Activated naive CD8-positive, alpha-beta T cell treated with anti-CD3 and anti-CD28 coated beads, Interleukin-2, amount 50 U/mL, for 24 hours (primary cell): Measurements from ENCODE around the gene HERPUD2.
"Not testable (repeated sequence)": the region's sequence is repeated elsewhere in the genome, so short reads cannot be mapped to it uniquely, and the experiment has no call there.

Experiments
- ATAC-seq: fragments of 150-1000 bp; cut with Tn5 transposase; one replicate; pipeline ENCODE4 v1.10.0; 2021
- DNase-seq: peaks from one replicate; pipeline ENCODE4 v3.0.0; 2021
- H3K27ac Mint-ChIP-seq: one replicate; pipeline ENCODE4 v1.8.0; 2021; ENCODE audit warnings: mild to moderate bottlenecking, mixed read lengths
- H3K27me3 Mint-ChIP-seq: one replicate; pipeline ENCODE4 v1.8.0; 2021; ENCODE audit warnings: mixed read lengths
- H3K36me3 Mint-ChIP-seq: one replicate; pipeline ENCODE4 v1.8.0; 2021; ENCODE audit warnings: low read depth, mixed read lengths
- H3K4me1 Mint-ChIP-seq: one replicate; pipeline ENCODE4 v1.8.0; 2021; ENCODE audit warnings: mixed read lengths
- H3K4me3 Mint-ChIP-seq: one replicate; pipeline ENCODE4 v1.8.0; 2021; ENCODE audit warnings: mild to moderate bottlenecking, moderate library complexity, mixed read lengths
- H3K9me3 Mint-ChIP-seq: one replicate; pipeline ENCODE4 v1.8.0; 2021; ENCODE audit warnings: mixed read lengths

Gene HERPUD2

GRCh38 chr7:35630024-35630972, 64.6 kb downstream of the HERPUD2 start:
- DNase-seq: no peak
- no peaks in the 10 kb centered on the region for H3K9me3 Mint-ChIP-seq
- peaks cover 11% of the 10 kb centered on the region for H3K36me3 Mint-ChIP-seq
- H3K4me3 Mint-ChIP-seq: no peak overlapping the region
- H3K4me1 Mint-ChIP-seq: no peaks in the 10 kb centered on the region
- ATAC-seq: no peak
- peak overlapping the region; percentile 54 for H3K27ac Mint-ChIP-seq
- H3K27me3 Mint-ChIP-seq: no peaks in the 10 kb centered on the region

- Mint-ChIP-seq H3K4me3 (no peak overlapping the region), H3K27ac (no peak overlapping the region), H3K27me3 (no peaks in the 10 kb centered on the region), H3K36me3 (peaks cover 2% of the 10 kb centered on the region), H3K9me3 (no peaks in the 10 kb centered on the region), H3K4me1 (no peaks in the 10 kb centered on the region)
- peak; percentile 87 for ATAC-seq
- peak; percentile 23 for DNase-seq
Measured at GRCh38 chr7:35624299-35625186, 70.4 kb downstream of the HERPUD2 start.

GRCh38 chr7:35623381-35623780, 71.6 kb downstream of the HERPUD2 start:
- Mint-ChIP-seq H3K27ac (no peak overlapping the region), H3K9me3 (no peaks in the 10 kb centered on the region), H3K27me3 (no peaks in the 10 kb centered on the region), H3K36me3 (peaks cover 2% of the 10 kb centered on the region), H3K4me3 (no peak overlapping the region), H3K4me1 (no peaks in the 10 kb centered on the region)
- no peak for DNase-seq
- ATAC-seq: no peak

GRCh38 chr7:35619863-35620262, 75.1 kb downstream of the HERPUD2 start:
- H3K27ac Mint-ChIP-seq: no peak overlapping the region
- ATAC-seq (no peak), DNase-seq (no peak)
- no peaks in the 10 kb centered on the region for H3K27me3 Mint-ChIP-seq
- H3K4me3 Mint-ChIP-seq: no peak overlapping the region
- no peaks in the 10 kb centered on the region for H3K9me3 Mint-ChIP-seq
- peaks cover 2% of the 10 kb centered on the region for H3K36me3 Mint-ChIP-seq
- no peaks in the 10 kb centered on the region for H3K4me1 Mint-ChIP-seq

GRCh38 chr7:35617041-35617440, 77.9 kb downstream of the HERPUD2 start:
- no peaks in the 10 kb centered on the region for H3K27me3 Mint-ChIP-seq
- ATAC-seq (no peak), DNase-seq (no peak)
- no peaks in the 10 kb centered on the region for H3K9me3 Mint-ChIP-seq
- H3K4me3 Mint-ChIP-seq: no peak overlapping the region
- no peak overlapping the region for H3K27ac Mint-ChIP-seq
- H3K36me3 Mint-ChIP-seq: peaks cover 2% of the 10 kb centered on the region
- no peaks in the 10 kb centered on the region for H3K4me1 Mint-ChIP-seq

- H3K27me3 Mint-ChIP-seq: no peaks in the 10 kb centered on the region
- DNase-seq: no peak
- ATAC-seq: no peak
- no peak overlapping the region for H3K27ac Mint-ChIP-seq
- H3K36me3 Mint-ChIP-seq: no peaks in the 10 kb centered on the region
- H3K4me1 Mint-ChIP-seq: no peaks in the 10 kb centered on the region
- H3K9me3 Mint-ChIP-seq: peaks cover 4% of the 10 kb centered on the region
- no peak overlapping the region for H3K4me3 Mint-ChIP-seq
Measured at GRCh38 chr7:35613150-35613549, 81.8 kb downstream of the HERPUD2 start.

GRCh38 chr7:35605760-35606159, 89.2 kb downstream of the HERPUD2 start:
- no peak for DNase-seq
- ATAC-seq: no peak
- H3K36me3 Mint-ChIP-seq: no peaks in the 10 kb centered on the region

GRCh38 chr7:35604595-35604994, 90.3 kb downstream of the HERPUD2 start:
- H3K27ac Mint-ChIP-seq: no peak overlapping the region
- DNase-seq (no peak), ATAC-seq (no peak)
- no peaks in the 10 kb centered on the region for H3K27me3 Mint-ChIP-seq
- H3K4me1 Mint-ChIP-seq: no peaks in the 10 kb centered on the region
- H3K9me3 Mint-ChIP-seq: no peaks in the 10 kb centered on the region
- H3K4me3 Mint-ChIP-seq: no peak overlapping the region
- H3K36me3 Mint-ChIP-seq: no peaks in the 10 kb centered on the region

More at GRCh38 chr7:35605760-35606159, 89.2 kb downstream of the HERPUD2 start:
- H3K27me3 Mint-ChIP-seq: no peaks in the 10 kb centered on the region
- no peak overlapping the region for H3K27ac Mint-ChIP-seq
- no peaks in the 10 kb centered on the region for H3K4me1 Mint-ChIP-seq
- no peak overlapping the region for H3K4me3 Mint-ChIP-seq
- no peaks in the 10 kb centered on the region for H3K9me3 Mint-ChIP-seq

GRCh38 chr7:35599645-35600044, 95.3 kb downstream of the HERPUD2 start:
- no peak for ATAC-seq

GRCh38 chr7:35599061-35599460, 95.9 kb downstream of the HERPUD2 start:
- Mint-ChIP-seq H3K36me3 (no peaks in the 10 kb centered on the region), H3K4me3 (no peak overlapping the region), H3K4me1 (no peaks in the 10 kb centered on the region), H3K27ac (no peak overlapping the region), H3K27me3 (no peaks in the 10 kb centered on the region), H3K9me3 (no peaks in the 10 kb centered on the region)
- ATAC-seq: no peak
- no peak for DNase-seq

More at GRCh38 chr7:35599645-35600044, 95.3 kb downstream of the HERPUD2 start:
- H3K4me1 Mint-ChIP-seq: no peaks in the 10 kb centered on the region
- H3K36me3 Mint-ChIP-seq: no peaks in the 10 kb centered on the region
- H3K27ac Mint-ChIP-seq: no peak overlapping the region
- no peak overlapping the region for H3K4me3 Mint-ChIP-seq
- no peaks in the 10 kb centered on the region for H3K9me3 Mint-ChIP-seq
- no peaks in the 10 kb centered on the region for H3K27me3 Mint-ChIP-seq
- DNase-seq: no peak

GRCh38 chr7:35596061-35596460, 98.9 kb downstream of the HERPUD2 start:
- ATAC-seq (no peak), DNase-seq (no peak)
- Mint-ChIP-seq H3K4me3 (no peak overlapping the region), H3K9me3 (no peaks in the 10 kb centered on the region), H3K27ac (no peak overlapping the region), H3K4me1 (no peaks in the 10 kb centered on the region), H3K27me3 (no peaks in the 10 kb centered on the region), H3K36me3 (no peaks in the 10 kb centered on the region)

GRCh38 chr7:35593899-35594298, 101.0 kb downstream of the HERPUD2 start:
- DNase-seq (peak; percentile 28), ATAC-seq (no peak)
- H3K36me3 Mint-ChIP-seq: no peaks in the 10 kb centered on the region
- no peaks in the 10 kb centered on the region for H3K4me1 Mint-ChIP-seq
- H3K27me3 Mint-ChIP-seq: no peaks in the 10 kb centered on the region
- no peaks in the 10 kb centered on the region for H3K9me3 Mint-ChIP-seq
- H3K27ac Mint-ChIP-seq: no peak overlapping the region
- H3K4me3 Mint-ChIP-seq: no peak overlapping the region

GRCh38 chr7:35588647-35589046, 106.3 kb downstream of the HERPUD2 start:
- Mint-ChIP-seq H3K4me1 (no peaks in the 10 kb centered on the region), H3K4me3 (no peak overlapping the region), H3K9me3 (no peaks in the 10 kb centered on the region), H3K27ac (no peak overlapping the region), H3K36me3 (no peaks in the 10 kb centered on the region), H3K27me3 (no peaks in the 10 kb centered on the region)
- no peak for DNase-seq
- no peak for ATAC-seq

- Mint-ChIP-seq H3K4me3 (no peak overlapping the region), H3K36me3 (no peaks in the 10 kb centered on the region), H3K27me3 (no peaks in the 10 kb centered on the region), H3K9me3 (no peaks in the 10 kb centered on the region), H3K27ac (no peak overlapping the region), H3K4me1 (no peaks in the 10 kb centered on the region)
- DNase-seq (no peak), ATAC-seq (no peak)
Measured at GRCh38 chr7:35584990-35585389, 109.9 kb downstream of the HERPUD2 start.

- not testable (repeated sequence) for H3K4me1 Mint-ChIP-seq, DNase-seq, H3K27ac Mint-ChIP-seq, H3K36me3 Mint-ChIP-seq, H3K4me3 Mint-ChIP-seq, ATAC-seq, H3K9me3 Mint-ChIP-seq, H3K27me3 Mint-ChIP-seq
Measured at GRCh38 chr7:35584533-35584932, 110.4 kb downstream of the HERPUD2 start.
